K562 (cell line): ENCODE results near the gene EEPD1. TPM values are rescaled to one million over a fixed set of nuclear protein-coding genes. Genes with fewer than 3 reads are reported as not detected.

Source experiments
- ATAC-seq: fragments of 200-7000 bp; cut with Tn5 transposase; 3 replicates; pipeline ENCODE4 v1.9.1; 2020; ENCODE audit warnings: moderate library complexity
- BruUV-seq: library from RNA; stranded (reverse); fragments of 400-500 nt; replicated peaks from 2 replicates; lab custom pipeline; 2021; lab: Mats Ljungman, UMichigan
- CTCF ChIA-PET: fragments of 300-600 bp; formaldehyde crosslinking; extraction: SDS; loops from one replicate; lab custom pipeline; 2021; ENCODE audit warnings: low intra/inter-chr PET ratio; lab: Yijun Ruan, JAX
- POLR2A ChIA-PET: fragments of 300-600, 350-650 bp; sonication (Branson Sonifier 250); formaldehyde crosslinking; extraction: SDS; loops from one replicate; lab custom pipeline; 2021; ENCODE audit warnings: antibody characterized with exemption, inconsistent platforms; lab: Yijun Ruan, JAX
- DNase-seq, 4 experiments: peaks; one replicate each; pipeline versions ENCODE4 v3.0.0 to v3.0.0-alpha.2; 2011 to 2018; ENCODE audit warnings: low spot score in 3 of 4, mixed read lengths in 3 of 4; ENCODE audit errors: extremely low read depth in 1 of 4
- FAIRE-seq: peaks from 2 replicates; lab custom pipeline; 2011; peaks lifted over from hg19 to GRCh38; lab: Jason Lieb, UNC
- H2AFZ ChIP-seq: 2 replicates; pipeline ENCODE4 v1.6.0; 2011; ENCODE audit warnings: low read depth, low read length, control low read depth, inconsistent platforms
- H3K27ac ChIP-seq: fragments of 200-600 bp; 3 replicates; pipeline ENCODE4 v1.8.0; 2011; ENCODE audit warnings: low read depth, mild to moderate bottlenecking, control low read depth, inconsistent platforms, low read length, moderate library complexity, mixed read lengths; ENCODE audit errors: extremely low read depth
- H3K27me3 ChIP-seq, 2 experiments: fragments of 300-600 bp in 1 of 2; 2 replicates in 1 of 2; 3 replicates in 1 of 2; pipeline versions ENCODE4 v1.6.0 to v1.8.0; 2011; ENCODE audit warnings: inconsistent platforms in 2 of 2, low read length in 2 of 2, mild to moderate bottlenecking in 1 of 2, mixed read lengths in 1 of 2, moderate library complexity in 1 of 2; ENCODE audit not compliant: control insufficient read depth in 2 of 2, insufficient read depth in 2 of 2
- H3K36me3 ChIP-seq: fragments of 300-600 bp; 3 replicates; pipeline ENCODE4 v1.8.0; 2011; ENCODE audit warnings: mild to moderate bottlenecking, low read length, inconsistent platforms; ENCODE audit not compliant: control insufficient read depth, insufficient read depth
- H3K4me1 ChIP-seq, 2 experiments: fragments of 200-600 bp in 1 of 2; replicated peaks in 1 of 2; 2 replicates in 1 of 2; 3 replicates in 1 of 2; pipeline versions ENCODE4 v1.5.1 to v1.8.0; 2011; ENCODE audit warnings: inconsistent platforms in 2 of 2, low read length in 2 of 2, mild to moderate bottlenecking in 1 of 2, mixed read lengths in 1 of 2, moderate library complexity in 1 of 2; ENCODE audit not compliant: control insufficient read depth in 2 of 2, insufficient read depth in 2 of 2
- H3K4me2 ChIP-seq: 2 replicates; pipeline ENCODE4 v1.6.1; 2011; ENCODE audit warnings: low read length, control low read depth, inconsistent platforms, mixed read lengths; ENCODE audit not compliant: insufficient read depth
- H3K4me3 ChIP-seq: fragments of 200-600 bp; sonication (generic), shearing (Covaris generic); 2 replicates; pipeline ENCODE4 v1.5.1; 2016; ENCODE audit warnings: control low read depth, inconsistent platforms
- H3K79me2 ChIP-seq: fragments of 200-600 bp; 3 replicates; pipeline ENCODE4 v1.8.0; 2011; ENCODE audit warnings: low read length, inconsistent platforms; ENCODE audit not compliant: control insufficient read depth, insufficient read depth
- H3K9ac ChIP-seq, 2 experiments: 2 replicates each; pipeline versions ENCODE4 v1.6.0 to v1.6.1; 2011; ENCODE audit warnings: low read depth in 2 of 2, low read length in 2 of 2, control low read depth in 1 of 2, inconsistent platforms in 1 of 2, mild to moderate bottlenecking in 1 of 2, mixed read lengths in 1 of 2; ENCODE audit not compliant: insufficient read depth in 1 of 2
- H3K9me1 ChIP-seq: one replicate; pipeline ENCODE4 v1.6.0; 2011; ENCODE audit warnings: inconsistent platforms, mild to moderate bottlenecking, low read length, moderate library complexity; ENCODE audit not compliant: control insufficient read depth, insufficient read depth
- H3K9me3 ChIP-seq: replicated peaks from 2 replicates; pipeline ENCODE4 v1.5.1; 2011; ENCODE audit warnings: low read depth, low read length, inconsistent platforms; ENCODE audit not compliant: control insufficient read depth, insufficient read depth
- H4K20me1 ChIP-seq: replicated peaks from 2 replicates; pipeline ENCODE4 v1.6.1; 2011; ENCODE audit warnings: low read length, inconsistent platforms, mixed read lengths; ENCODE audit not compliant: control insufficient read depth, insufficient read depth
- C11orf30 ChIP-seq: fragments of 450-650 bp; IDR thresholded peaks from 2 replicates; pipeline ENCODE4 v1.6.1; 2016; ENCODE audit warnings: low read depth, mild to moderate bottlenecking
- CTCF ChIP-seq, 3 experiments: IDR thresholded peaks in 2 of 3; conservative IDR thresholded peaks in 1 of 3; 2 replicates each; pipeline ENCODE4 v1.5.1; 2011 to 2012; ENCODE audit warnings: low read length in 3 of 3, mild to moderate bottlenecking in 3 of 3, control low read depth in 2 of 3, improper control_type of control experiment in 1 of 3, inconsistent platforms in 1 of 3, low read depth in 1 of 3, mixed read lengths in 1 of 3, moderate library complexity in 1 of 3; ENCODE audit not compliant: insufficient read depth in 2 of 3
- ELF1 ChIP-seq: fragments of 200-800 bp; sonication (Bioruptor generic); IDR thresholded peaks from 2 replicates; pipeline ENCODE4 v1.6.1; 2016; ENCODE audit warnings: missing genetic modification characterization, missing compliant biosample characterization
- FOXP1 ChIP-seq: sonication (generic); formaldehyde crosslinking; IDR thresholded peaks from 2 replicates; pipeline ENCODE4 v1.8.0; 2022; ENCODE audit warnings: mild to moderate bottlenecking, missing genetic modification reagents
- HDGF ChIP-seq: fragments of 450-650 bp; IDR thresholded peaks from 2 replicates; pipeline ENCODE4 v1.6.1; 2016
- JUND ChIP-seq, 2 experiments: IDR thresholded peaks; 2 replicates in 1 of 2; 3 replicates in 1 of 2; pipeline ENCODE4 v1.6.1; 2011; ENCODE audit warnings: borderline replicate concordance in 2 of 2, low read depth in 2 of 2, low read length in 2 of 2, improper control_type of control experiment in 1 of 2, missing biosample characterization in 1 of 2, missing genetic modification characterization in 1 of 2, missing genetic modification reagents in 1 of 2
- MAFF ChIP-seq: IDR thresholded peaks from 2 replicates; pipeline ENCODE4 v1.6.1; 2012; ENCODE audit warnings: low read length, improper control_type of control experiment
- MAFG ChIP-seq: fragments of 450-650 bp; conservative IDR thresholded peaks from 2 replicates; pipeline ENCODE4 v1.6.1; 2016; ENCODE audit warnings: missing genetic modification characterization, missing compliant biosample characterization
- MEIS2 ChIP-seq: fragments of 450-650 bp; IDR thresholded peaks from 2 replicates; pipeline ENCODE4 v1.6.1; 2014; ENCODE audit warnings: mild to moderate bottlenecking; ENCODE audit not compliant: partially characterized antibody
- NFE2 ChIP-seq: IDR thresholded peaks from 2 replicates; pipeline ENCODE4 v1.6.1; 2014; ENCODE audit warnings: antibody characterized with exemption, low read depth
- NR3C1 ChIP-seq: sonication (generic); formaldehyde crosslinking; IDR thresholded peaks from 2 replicates; pipeline ENCODE4 v1.8.1; 2022; ENCODE audit warnings: missing genetic modification reagents
- SRSF7 ChIP-seq: fragments of 200-400 bp; formaldehyde crosslinking; optimal IDR thresholded peaks from 2 replicates; pipeline ENCODE3; 2017; ENCODE audit warnings: mild to moderate bottlenecking, low read depth, low read length
- STAG1 ChIP-seq: sonication (generic); formaldehyde crosslinking; IDR thresholded peaks from 2 replicates; pipeline ENCODE4 v1.5.0; 2020; ENCODE audit warnings: missing genetic modification reagents, borderline replicate concordance
- ZBTB17 ChIP-seq: fragments of 450-650 bp; formaldehyde crosslinking; IDR thresholded peaks from 2 replicates; pipeline ENCODE4 v1.4.0; 2020; ENCODE audit warnings: mild to moderate bottlenecking
- ZFX ChIP-seq: sonication (generic); formaldehyde crosslinking; IDR thresholded peaks from 2 replicates; pipeline ENCODE4 v1.8.0; 2022; ENCODE audit warnings: mild to moderate bottlenecking, missing genetic modification reagents, moderate library complexity
- ZNF316 ChIP-seq: fragments of 450-650 bp; IDR thresholded peaks from 2 replicates; pipeline ENCODE4 v1.6.1; 2016
- WGBS: fragments of 100-300 bp; shearing (Covaris generic); methylation state at CpG from one replicate; pipeline ENCODE4 v1.1.6; 2016; ENCODE audit warnings: low coverage, mixed read lengths; ENCODE audit not compliant: insufficient coverage; ENCODE audit errors: missing lambda C conversion rate; 5-methylcytosine and 5-hydroxymethylcytosine counted together
- in situ Hi-C: fragments of 300-500 bp; cut with MboI; formaldehyde crosslinking; loops from 4 replicates; pipeline ENCODE4 v1.15.0; 2018; ENCODE audit warnings: inconsistent platforms, mixed read lengths
- intact Hi-C: fragments of 100-400 bp; cut with micrococcal nuclease; formaldehyde crosslinking; loops from 2 replicates; pipeline ENCODE4 v1.14.2; 2022
- polyA plus RNA-seq, 8 experiments: library from polyadenylated mRNA; depleted of rRNA in 4 of 8; stranded (reverse) in 5 of 8; unstranded in 3 of 8; fragments of >200 nt; fragmentation: Nextera tagmentation in 2 of 8; fragmentation: Illumina TruSeq in 1 of 8; extraction: Ambion mirVana in 2 of 8; extraction: Trizol in 1 of 8; gene quantifications; 2 replicates each; pipeline versions ENCODE4 v1.2.1 to v1.2.3, GENCODE V29; 2011 to 2014; ENCODE audit warnings: inconsistent platforms in 1 of 8, missing spikeins in 1 of 8
- total RNA-seq, 7 experiments: library from RNA; depleted of rRNA in 6 of 7; stranded (reverse); fragments of >200 nt in 6 of 7; fragmentation: Illumina TruSeq in 2 of 7; extraction: Trizol in 2 of 7; gene quantifications; 2 replicates each; pipeline versions ENCODE4 v1.2.1 to v1.2.3, GENCODE V29; 2011 to 2021; ENCODE audit warnings: low replicate concordance in 1 of 7
- TF ChIP-seq, protein P1 (sequence below), 2 experiments: fragments of 200-800 bp in 1 of 2; sonication (Bioruptor generic) in 1 of 2; sonication (generic) in 1 of 2; formaldehyde crosslinking in 1 of 2; IDR thresholded peaks in 1 of 2; conservative IDR thresholded peaks in 1 of 2; 2 replicates each; pipeline versions ENCODE4 v1.5.0 to v1.6.1; 2016 to 2020; ENCODE audit warnings: missing compliant biosample characterization in 1 of 2, missing genetic modification characterization in 1 of 2, missing genetic modification reagents in 1 of 2

Gene EEPD1
- total and polyA plus RNA-seq, 9 of the 15 experiments (the other 6 are each of a cell fraction or from before 2014, with no cell fraction given) = 0.01 to 1.5 (median 0.74) TPM; not detected in 1

DNA sequence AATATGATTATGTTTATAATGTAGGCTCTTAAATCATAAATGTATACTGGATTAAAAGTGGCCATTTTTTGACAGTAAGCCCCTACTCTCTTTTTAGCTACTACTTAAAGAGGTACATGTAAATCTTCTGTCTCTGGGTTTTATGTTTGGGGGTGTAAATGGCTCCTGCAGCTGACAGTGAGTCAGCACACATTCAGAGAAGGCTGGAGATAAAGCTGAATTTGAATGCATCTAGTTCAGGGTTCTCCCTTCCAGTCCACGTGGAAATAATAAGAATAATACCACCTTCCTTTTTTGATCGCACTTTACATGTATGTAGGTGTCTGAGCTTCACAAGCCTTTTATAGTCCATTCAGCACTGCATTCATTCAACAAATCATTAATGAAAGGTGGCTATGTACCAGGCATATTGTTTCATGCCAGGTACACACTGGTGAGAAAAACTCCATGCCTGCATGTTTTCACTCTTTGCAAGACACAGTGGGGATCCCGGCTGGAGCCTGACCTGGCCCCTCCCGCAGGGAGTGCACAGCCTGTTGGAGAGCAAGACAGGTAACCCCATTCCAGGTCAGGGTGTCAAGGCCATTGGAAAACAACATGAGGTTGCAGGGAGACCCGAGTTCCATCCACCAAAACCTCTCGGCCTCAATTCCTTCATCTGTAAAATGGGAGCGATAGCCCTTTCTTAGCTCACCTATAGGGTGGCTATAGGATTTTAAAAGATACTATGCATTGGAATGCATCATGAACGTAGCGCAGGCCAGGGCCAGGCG lies 129.1 kb downstream of the EEPD1 start:
- ATAC-seq = no peak
- H3K36me3 ChIP-seq = no peaks in the 10 kb centered on the region
- peak overlapping the region; percentile 3; the same call in 1 of the 2 replicates for H3K4me2 ChIP-seq
- H2AFZ ChIP-seq = no peak overlapping the region
- H4K20me1 ChIP-seq = peaks cover 19% of the 10 kb centered on the region
- ChIA-PET CTCF (interaction anchor here (0.8 kb wide), 1 partner anchor 10 kb away, joined by 3 read pairs; no protein-coding TSS in a partner anchor), POLR2A (no interaction called here)
- no peaks in the 10 kb centered on the region for H3K79me2 ChIP-seq
- 24% methylated on average over 10 of the region's 10 CpGs for WGBS
- BruUV-seq = no TSS peak
- peak in 1 of 4 experiments; percentile 16 for DNase-seq
- in situ Hi-C loops = no loop called here
- no peak overlapping the region for H3K9ac ChIP-seq
- H3K27ac ChIP-seq = no peak overlapping the region
- peaks cover 9 to 11% of the 10 kb centered on the region in 2 experiments; a peak in 4 of 5 replicates for H3K4me1 ChIP-seq
- no peaks in the 10 kb centered on the region for H3K9me3 ChIP-seq
- no peak for FAIRE-seq
- peaks cover 30 to 69% of the 10 kb centered on the region in 2 experiments; a peak in 4 of 5 replicates for H3K27me3 ChIP-seq
- no peak overlapping the region for H3K4me3 ChIP-seq
- no peaks in the 10 kb centered on the region for H3K9me1 ChIP-seq
- intact Hi-C loops = loop anchor here (2.0 kb wide), 1 partner anchor 419 kb away; no protein-coding TSS in a partner anchor
- TF ChIP-seq ZFX (CRISPR knock-in tag) (no peak), ZNF316 (peak; percentile 15; the same call in 1 of the 2 replicates), STAG1 (no peak), NR3C1 (CRISPR knock-in tag) (no peak), SRSF7 (no peak), NFE2 (peak; percentile 75), FOXP1 (CRISPR knock-in tag) (no peak), C11orf30 (peak; percentile 56), MAFG (peak; percentile 75), MAFF (peak; percentile 2; the same call in 1 of the 2 replicates), MEIS2 (no peak), CTCF (IDR thresholded peaks at IDR 0.05 in 2 of 3, conservative IDR thresholded peaks at IDR 0.05 in 1 of 3; ENCODE audit: insufficient read depth in 2 of 3, low read depth in 1 of 3, low read length in 3 of 3) (no peak), JUND (IDR thresholded peaks at IDR 0.05; ENCODE audit: borderline replicate concordance, low read depth, low read length) (no peak), JUND (tag; IDR thresholded peaks at IDR 0.05; ENCODE audit: borderline replicate concordance, low read depth, low read length) (peak; percentile 47; the same call in 1 of the 3 replicates), HDGF (no peak), ELF1 (no peak), ZBTB17 (no peak)
- TF ChIP-seq, protein P1, sequence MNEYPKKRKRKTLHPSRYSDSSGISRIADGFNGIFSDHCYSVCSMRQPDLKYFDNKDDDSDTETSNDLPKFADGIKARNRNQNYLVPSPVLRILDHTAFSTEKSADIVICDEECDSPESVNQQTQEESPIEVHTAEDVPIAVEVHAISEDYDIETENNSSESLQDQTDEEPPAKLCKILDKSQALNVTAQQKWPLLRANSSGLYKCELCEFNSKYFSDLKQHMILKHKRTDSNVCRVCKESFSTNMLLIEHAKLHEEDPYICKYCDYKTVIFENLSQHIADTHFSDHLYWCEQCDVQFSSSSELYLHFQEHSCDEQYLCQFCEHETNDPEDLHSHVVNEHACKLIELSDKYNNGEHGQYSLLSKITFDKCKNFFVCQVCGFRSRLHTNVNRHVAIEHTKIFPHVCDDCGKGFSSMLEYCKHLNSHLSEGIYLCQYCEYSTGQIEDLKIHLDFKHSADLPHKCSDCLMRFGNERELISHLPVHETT (CRISPR knock-in tag; conservative IDR thresholded peaks at IDR 0.05 in 1 of 2, IDR thresholded peaks at IDR 0.05 in 1 of 2) = no peak
